ENCODE data around the gene RIPK3.

RIPK3 gene

DNA sequence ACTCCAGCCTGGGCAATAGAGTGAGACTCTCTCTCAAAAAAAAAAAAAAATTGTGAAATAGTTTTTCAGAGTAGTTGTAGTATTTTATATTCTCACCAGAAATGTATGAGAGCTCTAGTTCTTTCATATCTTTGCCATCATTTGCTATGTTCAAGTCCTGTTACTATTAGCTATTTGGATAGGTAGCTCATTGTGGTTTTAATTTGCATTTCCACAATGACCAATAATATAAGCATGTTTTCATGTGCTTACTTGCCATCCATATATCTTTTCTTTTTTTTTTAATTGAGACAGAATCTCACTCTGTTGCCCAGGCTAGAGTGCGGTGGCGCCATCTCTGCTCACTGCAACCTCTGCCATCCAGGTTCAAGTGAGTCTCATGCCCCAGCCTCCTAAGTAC is 8.4 kb upstream of the RIPK3 start:
- in situ Hi-C loops (cut with MboI; ENCODE audit: low sequenced_read_pairs), result loop anchor here (25.0 kb wide), 1 partner anchor 264 kb away; the partner anchor contains the start of gene GZMH

DNA sequence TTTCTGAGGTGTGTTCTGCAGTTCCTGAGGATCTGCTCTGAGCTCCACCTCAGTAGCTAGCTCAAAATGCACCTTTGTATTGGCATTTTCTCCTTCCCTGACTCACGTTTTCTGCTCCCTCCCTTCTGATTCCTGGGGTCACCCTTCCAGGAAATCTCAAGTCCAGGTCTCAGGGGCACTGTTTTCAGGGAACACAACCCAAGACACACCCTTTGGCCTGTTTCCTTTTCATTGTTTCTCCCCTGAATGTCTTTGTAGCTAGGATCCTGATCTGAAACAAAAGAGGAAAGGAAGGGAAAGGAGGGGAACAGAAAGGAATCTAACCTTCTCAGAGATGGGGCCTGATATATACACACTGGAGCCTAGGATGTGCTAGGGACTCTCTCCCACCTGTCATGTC is 7.3 kb upstream of the RIPK3 start:
- in situ Hi-C loops (cut with MboI; ENCODE audit: low sequenced_read_pairs), result loop anchor here (25.0 kb wide), 1 partner anchor 265 kb away; the partner anchor contains the start of gene GZMH

- in situ Hi-C loops (cut with MboI; ENCODE audit: low sequenced_read_pairs), result loop anchor here (25.0 kb wide), 1 partner anchor 268 kb away; the partner anchor contains the start of gene GZMH
Measured at GRCh38 chr14:24343795-24344660, 4.2 kb upstream of the RIPK3 start.

- in situ Hi-C loops (cut with MboI; ENCODE audit: low sequenced_read_pairs), result loop anchor here (25.0 kb wide), 1 partner anchor 269 kb away; the partner anchor contains the start of gene GZMH
Measured at GRCh38 chr14:24342889-24343288, 3.1 kb upstream of the RIPK3 start.

DNA sequence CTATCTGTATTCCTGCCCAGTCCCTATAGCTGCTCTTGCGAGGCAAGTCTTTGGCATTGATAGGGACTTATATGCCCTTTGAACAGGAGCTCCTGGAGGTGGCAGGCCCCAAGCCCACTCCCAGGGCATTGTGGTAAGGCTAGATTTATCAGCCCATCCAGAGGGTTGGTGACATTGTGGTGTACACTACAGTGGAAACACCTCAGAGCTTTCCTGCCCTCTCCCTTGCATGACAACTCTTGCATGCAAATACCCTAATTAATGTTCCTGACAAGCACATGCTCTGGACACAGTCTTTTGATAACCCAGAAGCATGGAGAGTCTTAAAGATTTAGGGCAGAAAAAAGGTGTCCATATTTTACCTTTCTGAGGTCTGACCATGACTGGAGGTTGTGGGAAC is 815 bp upstream of the RIPK3 start:
- in situ Hi-C loops (cut with MboI; ENCODE audit: low sequenced_read_pairs), result loop anchor here (25.0 kb wide), 1 partner anchor 272 kb away; the partner anchor contains the start of gene GZMH

DNA sequence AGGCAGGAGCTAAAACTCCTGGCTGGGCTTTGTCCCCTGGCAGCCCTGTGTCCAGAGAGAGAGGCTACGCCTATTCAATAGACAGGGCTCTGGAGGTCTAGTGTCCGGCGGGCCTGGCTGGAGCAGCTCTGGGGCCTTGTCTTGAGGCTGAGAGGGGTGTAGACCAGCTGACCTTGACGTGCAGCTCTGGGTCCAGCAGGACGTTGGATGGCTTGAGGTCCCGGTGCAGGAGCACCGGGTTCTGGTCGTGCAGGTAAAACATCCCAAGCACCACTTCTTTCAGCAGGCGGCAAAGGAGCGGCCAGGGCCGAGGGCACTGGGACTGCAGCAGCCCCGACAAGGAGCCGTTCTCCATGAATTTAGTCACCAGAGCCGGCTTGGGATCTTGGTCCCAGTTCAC is 948 bp downstream of the RIPK3 start:
- in situ Hi-C loops (cut with MboI; ENCODE audit: low sequenced_read_pairs), result loop anchor here (10.0 to 25.0 kb wide), 2 partner anchors 96 to 273 kb away; partner anchors contain the start of gene GZMH

DNA sequence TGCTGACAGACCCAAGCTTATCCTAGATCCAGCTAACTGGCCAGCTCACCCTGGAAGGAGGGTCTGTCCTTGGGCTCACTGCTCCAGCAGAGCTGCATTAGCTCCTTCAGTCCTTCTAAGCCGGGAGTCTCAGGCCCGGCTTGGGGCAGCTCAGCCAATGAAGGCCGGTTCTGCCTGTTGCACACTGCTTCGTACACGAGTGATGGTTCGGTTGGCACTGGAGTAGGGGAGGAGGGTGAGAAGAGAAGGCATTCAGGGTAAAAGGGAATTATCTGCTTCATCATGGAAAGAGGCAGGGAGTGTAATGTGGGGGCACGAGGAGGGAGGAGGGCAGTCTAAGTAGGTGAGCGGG is 2.0 kb downstream of the RIPK3 start:
- in situ Hi-C loops (cut with MboI; ENCODE audit: low sequenced_read_pairs), result loop anchor here (10.0 to 25.0 kb wide), 2 partner anchors 97 to 275 kb away; partner anchors contain the start of gene GZMH

DNA sequence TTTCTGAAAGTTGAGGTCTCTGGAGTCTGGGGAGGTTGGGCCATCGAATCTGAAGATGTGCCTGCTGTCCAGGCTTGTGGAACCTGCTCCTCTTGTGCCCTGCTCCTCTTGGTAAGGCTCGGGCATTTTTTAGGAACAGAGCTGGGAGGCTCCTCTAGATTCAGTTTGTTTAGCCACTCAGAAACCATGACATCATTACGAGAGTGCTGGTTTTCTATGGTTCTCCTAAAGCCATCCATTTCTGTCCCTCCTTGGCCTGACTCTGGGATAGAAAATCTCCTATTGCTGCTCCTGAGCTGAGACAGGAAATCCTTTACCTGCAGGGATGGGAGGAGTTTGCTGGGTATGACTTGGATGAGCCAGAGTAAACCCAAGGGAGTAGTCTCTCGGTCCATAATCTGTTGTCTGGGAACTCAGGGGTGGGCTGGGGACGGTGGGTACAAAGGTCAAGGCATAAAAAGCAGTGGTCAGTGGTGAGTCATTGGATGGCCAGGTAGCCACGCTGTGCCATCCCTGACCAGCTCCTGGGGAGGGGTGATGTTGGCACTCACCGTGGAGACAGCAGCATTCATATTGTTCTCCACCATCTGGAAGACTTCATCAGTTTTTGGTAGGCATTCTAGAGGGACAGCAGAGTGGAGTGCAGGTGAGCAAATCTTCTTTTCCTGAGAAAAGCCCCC is 2.5 kb downstream of the RIPK3 start:
- in situ Hi-C loops (cut with MboI; ENCODE audit: low sequenced_read_pairs), result loop anchor here (10.0 to 25.0 kb wide), 2 partner anchors 98 to 275 kb away; partner anchors contain the start of gene GZMH

DNA sequence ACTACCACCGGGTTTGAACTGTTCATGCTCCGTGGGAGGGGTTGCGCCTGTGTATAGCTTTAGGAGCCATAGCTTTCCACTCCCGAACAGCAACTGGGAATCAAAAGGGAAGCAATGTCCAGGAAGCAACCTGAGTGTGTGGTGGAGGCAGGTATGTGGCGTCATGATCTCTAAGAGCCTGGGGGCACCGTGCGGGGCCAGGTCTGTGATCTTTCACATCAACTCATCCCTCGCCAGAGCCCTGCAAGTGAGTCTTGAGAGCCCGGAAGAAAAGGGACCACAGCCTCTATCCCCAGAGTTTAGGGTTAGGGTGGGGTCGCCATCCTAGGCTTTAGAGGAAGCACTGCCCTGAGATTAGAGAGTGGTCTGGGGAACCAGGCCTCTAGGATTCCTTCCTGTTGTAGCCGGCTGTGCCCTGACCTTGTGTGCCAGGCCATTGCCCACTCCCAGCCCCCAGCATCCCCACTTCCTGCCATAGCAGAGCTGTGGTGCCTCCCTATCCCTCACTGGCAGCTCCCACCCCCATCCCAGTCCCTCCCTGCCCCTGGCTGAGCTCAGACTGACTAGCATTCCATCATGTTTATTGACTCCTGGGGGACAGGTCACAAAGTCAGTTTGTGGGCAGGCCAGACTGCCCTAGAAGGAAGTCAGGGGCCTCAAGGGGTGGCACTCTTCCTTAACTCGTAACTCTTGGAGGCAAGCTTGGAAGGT is 4.2 kb downstream of the RIPK3 start:
- in situ Hi-C loops (cut with MboI; ENCODE audit: low sequenced_read_pairs), result loop anchor here (10.0 to 25.0 kb wide), 2 partner anchors 99 to 277 kb away; partner anchors contain the start of gene GZMH

DNA sequence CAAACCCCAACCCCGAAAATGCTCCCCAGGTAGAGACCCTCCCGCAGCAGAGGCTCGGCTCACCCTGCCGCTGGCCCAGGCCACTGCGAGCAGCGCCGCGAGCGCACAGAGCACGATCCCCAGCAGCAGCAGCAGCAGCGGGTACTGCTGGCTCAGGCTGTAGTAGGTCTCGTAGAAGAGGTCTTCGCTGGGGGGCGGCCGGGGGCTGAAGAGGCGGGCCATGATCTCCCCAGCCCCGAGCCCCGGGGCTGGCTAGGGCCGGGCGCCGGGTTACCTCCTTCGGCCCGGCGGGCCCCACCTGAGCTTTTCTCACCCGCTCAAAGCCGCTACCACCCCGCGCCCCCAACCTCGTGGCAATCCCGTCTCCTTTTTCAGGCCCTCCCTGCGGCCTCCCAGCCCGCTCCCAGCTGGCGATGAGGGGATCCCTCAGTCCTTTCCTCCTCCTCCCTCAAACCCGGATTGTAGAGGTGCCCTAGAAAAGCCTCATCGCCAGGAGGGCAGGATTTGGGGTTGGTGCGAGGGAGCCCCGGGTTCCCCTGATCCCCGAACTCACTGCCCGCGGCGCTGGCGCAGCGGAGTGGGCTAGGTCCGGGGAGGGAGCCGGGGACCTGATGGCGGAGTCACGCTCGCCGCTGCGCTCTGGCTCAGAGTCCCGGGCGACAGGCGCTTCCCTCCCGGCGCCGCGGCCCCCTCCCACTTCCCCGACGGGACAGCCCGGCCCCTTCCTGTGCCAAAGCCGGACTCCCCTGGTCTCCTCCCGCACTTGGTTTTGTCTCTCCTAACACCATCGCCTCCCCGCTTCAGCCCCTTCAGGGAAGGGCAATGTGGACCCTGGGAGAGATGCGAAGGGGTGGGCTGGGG is 5.1 kb downstream of the RIPK3 start, which contains the start of gene ADCY4:
ADCY4 (minus strand) TSS at position 641 of the 861 bp plus-strand sequence; CDS start at position 222, 419 bp downstream.
- in situ Hi-C loops (cut with MboI; ENCODE audit: low sequenced_read_pairs), result loop anchor here (10.0 to 25.0 kb wide), 2 partner anchors 100 to 278 kb away; partner anchors contain the start of gene GZMH

- in situ Hi-C loops (cut with MboI; ENCODE audit: low sequenced_read_pairs), result loop anchor here (10.0 to 25.0 kb wide), 2 partner anchors 102 to 280 kb away; partner anchors contain the start of gene GZMH
Measured at GRCh38 chr14:24332268-24332993, 7.4 kb downstream of the RIPK3 start.

- in situ Hi-C loops (cut with MboI; ENCODE audit: low sequenced_read_pairs), result loop anchor here (10.0 to 25.0 kb wide), 2 partner anchors 103 to 281 kb away; partner anchors contain the start of gene GZMH
Measured at GRCh38 chr14:24331731-24332267, 8.0 kb downstream of the RIPK3 start.

- in situ Hi-C loops (cut with MboI; ENCODE audit: low sequenced_read_pairs), result loop anchor here (10.0 to 25.0 kb wide), 2 partner anchors 104 to 281 kb away; partner anchors contain the start of gene GZMH
Measured at GRCh38 chr14:24330973-24331674, 8.7 kb downstream of the RIPK3 start.

- in situ Hi-C loops (cut with MboI; ENCODE audit: low sequenced_read_pairs), result loop anchor here (10.0 to 25.0 kb wide), 2 partner anchors 105 to 283 kb away; partner anchors contain the start of gene GZMH
Measured at GRCh38 chr14:24329736-24330135, 10.1 kb downstream of the RIPK3 start.

- in situ Hi-C loops (cut with MboI; ENCODE audit: low sequenced_read_pairs), result loop anchor here (25.0 kb wide), 1 partner anchor 283 kb away; the partner anchor contains the start of gene GZMH
Measured at GRCh38 chr14:24329073-24329663, 10.6 kb downstream of the RIPK3 start.

- in situ Hi-C loops (cut with MboI; ENCODE audit: low sequenced_read_pairs), result loop anchor here (25.0 kb wide), 1 partner anchor 284 kb away; the partner anchor contains the start of gene GZMH
Measured at GRCh38 chr14:24327914-24328313, 11.9 kb downstream of the RIPK3 start.

GRCh38 chr14:24327303-24327702 is 12.5 kb downstream of the RIPK3 start:
- in situ Hi-C loops (cut with MboI; ENCODE audit: low sequenced_read_pairs), result loop anchor here (25.0 kb wide), 1 partner anchor 285 kb away; the partner anchor contains the start of gene GZMH

Measured in HL-60/S4 treated with phorbol 12-myristate 13-acetate at 8.2 ng/mL for 4 days and 3 days (cell line).